ENCODE data around the gene ZNF280C.
"Not testable (repeated sequence)": the region's sequence is repeated elsewhere in the genome, so short reads cannot be mapped to it uniquely, and the experiment has no call there.

DNA sequence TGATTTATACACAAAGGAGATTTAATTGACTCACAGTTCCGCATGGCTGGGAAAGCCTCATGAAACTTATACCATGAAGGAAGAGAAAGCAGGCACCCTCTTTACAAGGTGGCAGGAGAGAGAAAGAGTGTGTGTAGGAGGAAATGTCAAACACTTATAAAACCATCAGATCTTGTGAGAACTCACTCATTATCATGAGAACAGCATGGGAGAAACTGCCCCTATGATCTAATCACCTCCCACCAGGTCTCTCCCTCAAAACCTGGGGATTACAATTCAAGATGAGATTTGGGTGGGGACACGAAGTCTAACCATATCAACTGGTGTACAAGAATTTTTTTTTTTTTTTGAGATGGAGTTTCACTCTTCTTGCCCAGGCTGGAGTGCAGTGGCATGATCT lies 3.6 kb upstream of the ZNF280C start:
- TF ChIP-seq, protein P1, sequence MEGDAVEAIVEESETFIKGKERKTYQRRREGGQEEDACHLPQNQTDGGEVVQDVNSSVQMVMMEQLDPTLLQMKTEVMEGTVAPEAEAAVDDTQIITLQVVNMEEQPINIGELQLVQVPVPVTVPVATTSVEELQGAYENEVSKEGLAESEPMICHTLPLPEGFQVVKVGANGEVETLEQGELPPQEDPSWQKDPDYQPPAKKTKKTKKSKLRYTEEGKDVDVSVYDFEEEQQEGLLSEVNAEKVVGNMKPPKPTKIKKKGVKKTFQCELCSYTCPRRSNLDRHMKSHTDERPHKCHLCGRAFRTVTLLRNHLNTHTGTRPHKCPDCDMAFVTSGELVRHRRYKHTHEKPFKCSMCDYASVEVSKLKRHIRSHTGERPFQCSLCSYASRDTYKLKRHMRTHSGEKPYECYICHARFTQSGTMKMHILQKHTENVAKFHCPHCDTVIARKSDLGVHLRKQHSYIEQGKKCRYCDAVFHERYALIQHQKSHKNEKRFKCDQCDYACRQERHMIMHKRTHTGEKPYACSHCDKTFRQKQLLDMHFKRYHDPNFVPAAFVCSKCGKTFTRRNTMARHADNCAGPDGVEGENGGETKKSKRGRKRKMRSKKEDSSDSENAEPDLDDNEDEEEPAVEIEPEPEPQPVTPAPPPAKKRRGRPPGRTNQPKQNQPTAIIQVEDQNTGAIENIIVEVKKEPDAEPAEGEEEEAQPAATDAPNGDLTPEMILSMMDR (IDR thresholded peaks at IDR 0.05; ENCODE audit: low read depth, low read length, missing input control) = not testable (repeated sequence)
- TF ChIP-seq EGR1 (IDR thresholded peaks at IDR 0.05; ENCODE audit: low read depth in 2 of 2); MAX (IDR thresholded peaks at IDR 0.05); JUND (IDR thresholded peaks at IDR 0.05); YY1 (IDR thresholded peaks at IDR 0.05); RAD21 (IDR thresholded peaks at IDR 0.05); GABPA (IDR thresholded peaks at IDR 0.05 in 1 of 2, conservative IDR thresholded peaks at IDR 0.05 in 1 of 2); ZBTB33 (IDR thresholded peaks at IDR 0.05); TAF1 (conservative IDR thresholded peaks at IDR 0.05); HNF4G (IDR thresholded peaks at IDR 0.05): not testable (repeated sequence)
- TF ChIP-seq, protein P2, sequence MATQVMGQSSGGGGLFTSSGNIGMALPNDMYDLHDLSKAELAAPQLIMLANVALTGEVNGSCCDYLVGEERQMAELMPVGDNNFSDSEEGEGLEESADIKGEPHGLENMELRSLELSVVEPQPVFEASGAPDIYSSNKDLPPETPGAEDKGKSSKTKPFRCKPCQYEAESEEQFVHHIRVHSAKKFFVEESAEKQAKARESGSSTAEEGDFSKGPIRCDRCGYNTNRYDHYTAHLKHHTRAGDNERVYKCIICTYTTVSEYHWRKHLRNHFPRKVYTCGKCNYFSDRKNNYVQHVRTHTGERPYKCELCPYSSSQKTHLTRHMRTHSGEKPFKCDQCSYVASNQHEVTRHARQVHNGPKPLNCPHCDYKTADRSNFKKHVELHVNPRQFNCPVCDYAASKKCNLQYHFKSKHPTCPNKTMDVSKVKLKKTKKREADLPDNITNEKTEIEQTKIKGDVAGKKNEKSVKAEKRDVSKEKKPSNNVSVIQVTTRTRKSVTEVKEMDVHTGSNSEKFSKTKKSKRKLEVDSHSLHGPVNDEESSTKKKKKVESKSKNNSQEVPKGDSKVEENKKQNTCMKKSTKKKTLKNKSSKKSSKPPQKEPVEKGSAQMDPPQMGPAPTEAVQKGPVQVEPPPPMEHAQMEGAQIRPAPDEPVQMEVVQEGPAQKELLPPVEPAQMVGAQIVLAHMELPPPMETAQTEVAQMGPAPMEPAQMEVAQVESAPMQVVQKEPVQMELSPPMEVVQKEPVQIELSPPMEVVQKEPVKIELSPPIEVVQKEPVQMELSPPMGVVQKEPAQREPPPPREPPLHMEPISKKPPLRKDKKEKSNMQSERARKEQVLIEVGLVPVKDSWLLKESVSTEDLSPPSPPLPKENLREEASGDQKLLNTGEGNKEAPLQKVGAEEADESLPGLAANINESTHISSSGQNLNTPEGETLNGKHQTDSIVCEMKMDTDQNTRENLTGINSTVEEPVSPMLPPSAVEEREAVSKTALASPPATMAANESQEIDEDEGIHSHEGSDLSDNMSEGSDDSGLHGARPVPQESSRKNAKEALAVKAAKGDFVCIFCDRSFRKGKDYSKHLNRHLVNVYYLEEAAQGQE (IDR thresholded peaks at IDR 0.05) = not testable (repeated sequence)

All from liver (tissue), 3 donors.